Activated naive CD4-positive, alpha-beta T cell treated with anti-CD3 and anti-CD28 coated beads, Interleukin-2, amount 50 U/mL, for 16 hours (primary cell): Measurements from ENCODE around the gene MAP3K9.

ENCODE experiments used
- DNase-seq: peaks from one replicate; pipeline ENCODE4 v3.0.0-alpha.2; 2020

MAP3K9 gene

DNA sequence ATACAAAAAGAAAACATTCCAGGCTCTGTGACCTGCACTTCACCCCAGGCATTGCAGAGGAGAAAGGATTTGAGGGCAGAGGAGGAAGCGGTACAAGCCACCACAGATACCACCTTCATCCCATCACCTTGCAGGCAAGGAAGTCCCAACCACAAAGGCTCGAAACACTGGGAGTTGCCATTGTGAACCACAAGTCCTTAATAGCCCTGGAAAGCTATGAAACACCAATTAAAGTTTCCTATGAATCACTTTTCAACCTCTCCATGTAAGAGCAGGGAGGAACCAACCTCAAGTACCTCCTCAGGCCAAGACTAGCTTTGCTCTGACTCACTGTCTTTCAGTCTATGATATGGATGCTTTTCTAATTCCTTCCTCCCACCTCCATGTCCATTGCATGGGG, 27.0 kb downstream of the MAP3K9 start:
- no peak for DNase-seq

DNA sequence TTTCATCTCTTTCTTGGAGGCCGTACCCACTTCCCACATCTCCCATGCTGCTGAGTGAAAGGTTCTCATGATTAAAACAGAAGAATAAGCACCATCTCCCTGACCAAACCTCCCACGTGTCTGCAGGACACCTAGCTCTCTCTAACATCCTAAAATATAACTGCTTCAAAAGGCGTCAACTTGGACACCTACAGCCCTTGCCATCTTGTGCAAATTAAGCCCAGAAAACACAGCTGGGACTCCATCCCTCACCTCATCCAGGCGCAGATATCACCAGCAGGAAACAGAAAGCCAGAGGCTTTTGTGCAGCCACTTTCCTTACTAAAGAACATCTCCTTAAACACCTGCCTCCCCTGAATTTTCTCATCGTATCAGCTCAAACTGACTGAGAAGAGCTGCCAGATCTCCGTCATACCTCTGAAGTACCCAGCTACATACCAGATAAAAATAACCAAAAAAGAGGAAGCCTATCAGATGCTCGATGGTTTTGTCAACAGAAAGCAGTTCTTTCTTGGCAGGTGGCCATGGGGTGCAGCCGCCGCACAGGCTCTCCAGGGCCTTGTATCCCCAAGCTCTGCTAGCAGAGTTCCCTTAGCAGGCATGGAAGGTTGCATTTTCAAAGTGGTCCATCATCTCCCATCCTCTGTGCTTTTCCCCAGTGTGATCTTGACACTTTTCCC, 28.8 kb downstream of the MAP3K9 start:
- no peak for DNase-seq

DNA sequence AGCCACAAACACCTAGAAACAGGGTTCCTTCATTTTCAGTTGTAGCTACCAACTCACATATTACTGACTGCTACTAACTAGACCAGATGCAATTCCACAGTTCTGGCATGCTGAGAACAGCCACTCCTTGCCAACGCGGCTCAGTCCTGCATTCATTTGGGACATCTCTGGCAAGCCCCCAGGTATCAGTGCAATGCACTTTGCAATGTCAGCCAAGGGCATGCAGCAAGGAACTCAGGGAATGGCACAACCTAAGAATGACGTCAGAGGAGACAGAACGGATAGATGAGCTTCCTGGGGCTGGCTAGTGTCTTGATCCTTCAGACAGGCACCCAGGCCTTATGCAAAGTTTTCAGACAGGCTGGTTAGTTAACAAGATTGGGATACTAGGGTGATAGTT, 29.6 kb downstream of the MAP3K9 start:
- no peak for DNase-seq

DNA sequence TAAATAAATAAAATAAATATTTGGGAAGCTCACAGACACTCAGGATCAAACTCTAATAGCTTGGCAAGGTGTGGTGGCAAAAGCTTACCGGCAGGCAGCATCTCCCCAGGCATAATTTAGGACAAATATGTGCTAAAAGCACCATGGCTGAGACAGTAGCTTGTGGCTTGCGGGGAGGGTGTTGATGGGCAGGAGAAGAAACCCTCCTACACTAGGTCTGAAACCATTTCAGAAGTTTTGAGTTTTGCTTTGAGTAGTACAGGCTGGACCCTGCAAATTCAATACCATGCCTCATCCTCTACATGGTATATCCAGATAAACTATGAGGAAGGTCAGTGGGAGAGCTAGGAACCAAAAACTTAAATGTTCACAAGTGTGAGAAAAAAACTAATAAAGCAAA, 33.1 kb downstream of the MAP3K9 start:
- no peak for DNase-seq

DNA sequence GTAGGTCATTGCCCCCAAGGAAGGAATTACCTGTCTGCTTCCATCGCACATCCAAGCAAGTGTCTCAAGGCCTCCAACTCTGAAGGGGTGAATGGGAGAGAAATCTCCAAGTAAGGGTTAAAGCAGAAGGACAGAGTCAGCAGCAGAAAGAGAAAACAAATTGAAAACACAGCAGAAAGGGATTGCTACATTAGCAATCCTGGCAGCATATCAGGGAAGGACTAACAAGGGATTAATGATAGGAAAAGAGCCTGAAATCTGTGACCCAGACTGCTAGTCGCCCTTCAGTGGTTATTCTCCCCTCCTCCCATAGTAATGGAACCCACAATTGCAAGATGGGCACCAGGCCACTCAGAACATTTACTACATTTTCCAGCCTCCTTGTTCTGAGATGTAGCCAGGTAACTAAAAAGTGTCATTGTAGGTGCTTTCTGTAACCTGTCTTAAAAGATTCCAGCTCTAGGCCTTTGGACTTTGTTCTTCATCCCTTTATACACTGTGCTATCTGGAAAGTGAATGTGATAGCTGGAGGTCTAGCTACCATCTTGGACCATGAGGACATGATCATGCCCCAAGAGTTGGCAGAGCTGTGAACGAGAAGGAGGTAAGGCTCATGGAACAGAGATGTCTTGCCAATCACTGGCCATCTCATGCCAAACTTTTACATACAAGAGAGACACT, 36.0 kb downstream of the MAP3K9 start:
- DNase-seq: no peak

DNA sequence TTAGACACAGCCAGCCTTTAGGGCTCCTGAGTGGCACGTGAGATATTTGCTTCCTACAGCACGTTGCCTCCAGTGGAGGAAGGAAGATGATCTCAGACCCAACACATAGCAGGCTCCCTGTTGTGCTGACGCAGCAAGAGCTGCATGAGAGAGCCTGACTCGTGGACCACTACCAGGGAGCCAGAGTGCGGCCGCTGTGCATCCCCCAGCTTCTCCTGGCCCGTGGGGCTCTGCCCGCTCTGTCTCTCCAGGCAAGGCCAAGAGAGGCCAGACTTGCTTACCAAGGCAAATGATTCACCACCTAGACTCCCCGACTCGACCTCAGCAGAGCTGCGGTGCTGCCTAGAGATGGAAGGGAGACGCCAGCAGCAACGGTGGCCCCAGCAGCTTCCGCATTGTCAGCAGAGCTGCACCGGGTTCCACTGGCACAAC, 37.5 kb downstream of the MAP3K9 start:
- DNase-seq: no peak

DNA sequence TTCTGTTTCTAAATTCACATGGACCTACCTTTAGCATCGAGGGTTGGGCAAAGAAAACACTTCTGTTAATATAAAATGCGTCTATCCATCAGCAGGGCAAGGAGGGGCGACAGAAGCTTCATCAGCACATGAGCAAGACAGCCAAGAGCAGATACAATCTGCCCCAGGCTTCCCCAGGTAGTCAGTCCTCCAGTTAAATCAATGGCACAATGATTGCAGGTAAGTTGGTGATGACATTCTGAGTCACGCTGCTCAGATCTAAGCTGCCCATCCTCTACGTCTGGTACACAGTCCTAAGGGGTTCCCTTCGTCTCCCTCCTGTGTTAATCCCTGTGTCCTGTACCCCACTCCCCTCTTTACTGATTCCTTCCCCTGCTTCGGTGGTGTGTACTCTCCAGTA, 38.8 kb downstream of the MAP3K9 start:
- no peak for DNase-seq

DNA sequence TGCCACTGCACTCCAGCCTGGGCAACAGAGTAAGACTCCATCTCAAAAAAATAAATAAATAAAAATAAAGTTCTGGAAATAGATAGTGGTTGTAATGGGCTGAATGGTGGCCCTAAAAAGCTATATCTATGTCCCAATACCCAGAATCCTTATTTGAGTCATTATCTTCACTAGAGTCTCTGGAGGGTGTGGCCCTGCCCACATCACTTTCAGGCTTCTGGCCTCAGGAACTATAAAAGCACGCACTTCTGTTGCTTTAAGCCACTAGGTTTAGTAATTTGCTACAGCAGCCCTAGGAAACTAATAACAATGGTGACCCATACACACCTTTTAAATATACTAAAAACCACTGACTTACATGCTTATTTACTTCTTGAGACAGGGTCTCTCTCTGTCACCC, 49.9 kb downstream of the MAP3K9 start:
- no peak for DNase-seq

DNA sequence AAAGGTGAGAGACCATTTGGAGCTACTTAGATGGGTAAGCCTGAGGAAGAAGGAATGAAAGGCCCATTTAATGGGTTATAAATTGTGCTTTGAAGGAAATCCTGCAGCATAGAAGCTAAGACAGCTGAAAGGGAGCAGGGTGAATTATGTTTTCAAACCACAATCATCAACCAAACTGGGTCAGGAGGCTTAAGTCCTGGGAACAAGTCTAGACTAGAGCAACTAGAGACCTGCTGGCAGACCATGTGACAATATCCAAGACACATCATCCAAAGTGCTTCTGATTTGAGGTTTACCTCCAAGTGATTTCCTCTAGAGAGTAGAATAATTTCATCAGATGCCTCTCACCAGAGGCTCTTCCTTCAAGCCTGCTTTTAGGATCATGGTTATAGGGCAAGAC, 53.7 kb downstream of the MAP3K9 start:
- no peak for DNase-seq

DNA sequence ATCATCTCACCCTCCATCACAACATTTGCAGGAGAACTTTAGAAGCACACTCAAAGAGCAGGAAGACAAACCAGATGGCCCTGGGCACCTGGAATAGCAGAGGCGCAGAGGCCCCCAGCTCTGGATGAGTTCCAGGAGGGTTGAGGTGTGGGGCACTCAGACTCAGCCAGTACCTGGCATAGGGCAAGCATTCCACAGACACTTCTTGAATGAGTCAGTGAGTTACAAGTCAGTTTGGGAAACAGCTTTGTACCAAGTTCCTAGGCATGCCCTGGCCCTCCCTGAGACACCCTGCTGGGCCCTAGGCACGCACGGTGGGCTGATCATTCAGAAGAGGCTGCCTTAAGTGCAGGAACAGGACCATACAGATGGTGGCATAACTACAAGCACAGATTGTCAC, 54.3 kb downstream of the MAP3K9 start:
- DNase-seq: no peak

DNA sequence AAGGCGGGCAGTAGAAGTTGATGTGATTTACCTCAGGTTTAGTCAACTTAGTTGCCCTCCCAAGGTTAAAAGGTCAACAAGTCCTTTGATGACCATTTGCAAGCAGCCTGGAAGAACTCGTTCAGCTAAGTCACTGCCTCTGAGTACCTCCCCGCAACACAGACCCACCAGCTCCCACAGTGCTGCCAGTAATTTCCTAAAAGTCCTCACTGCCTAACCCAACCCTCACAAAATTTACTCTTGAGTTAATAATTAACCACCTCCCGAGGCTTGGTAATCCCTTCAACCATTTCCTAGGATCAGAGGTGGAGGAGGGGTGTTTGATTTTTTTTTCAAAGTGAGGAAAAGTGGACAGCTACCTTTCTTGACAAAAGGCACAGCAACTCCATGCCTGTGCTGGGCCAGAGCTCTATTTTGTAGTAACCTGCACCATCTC, 55.8 kb downstream of the MAP3K9 start:
- DNase-seq: no peak

DNA sequence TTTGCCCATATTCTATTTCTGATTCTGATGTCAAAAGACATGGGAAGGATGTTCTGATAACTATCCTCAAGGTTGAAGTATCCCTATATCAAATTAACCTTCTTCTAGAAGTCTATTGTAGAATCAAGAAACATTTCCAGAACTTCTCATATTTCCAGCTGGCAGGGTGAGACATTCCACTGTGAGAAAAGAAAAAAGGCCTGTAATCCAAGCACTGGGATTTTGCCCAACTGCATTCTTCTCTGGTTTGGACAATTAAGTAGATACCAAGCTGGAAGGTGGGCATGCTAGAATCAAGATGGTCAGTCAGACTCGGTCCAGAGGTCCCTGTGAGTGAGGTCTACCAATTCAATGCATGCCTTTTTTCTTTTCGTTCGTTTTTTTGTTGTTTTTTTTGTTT, 60.9 kb downstream of the MAP3K9 start:
- no peak for DNase-seq

DNA sequence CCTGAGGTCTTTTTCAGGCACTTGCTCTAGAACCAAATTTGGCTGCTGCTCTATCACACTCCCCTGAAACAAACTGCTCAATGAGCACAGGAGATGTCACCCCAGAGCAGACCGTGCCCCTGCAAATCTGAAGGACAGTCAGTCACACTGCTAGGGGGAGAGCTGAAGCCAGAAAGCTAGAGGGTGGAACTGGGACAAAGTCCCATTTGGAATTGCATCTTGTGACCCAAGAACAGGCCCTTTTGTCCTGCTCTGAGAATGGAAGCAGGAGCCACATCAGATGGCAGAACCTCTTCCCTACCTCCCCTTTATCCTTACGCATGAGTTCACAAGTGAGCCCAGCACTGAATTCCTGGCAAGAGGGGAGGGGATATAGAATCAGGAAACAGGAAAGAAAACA, 64.7 kb downstream of the MAP3K9 start:
- DNase-seq: no peak

DNA sequence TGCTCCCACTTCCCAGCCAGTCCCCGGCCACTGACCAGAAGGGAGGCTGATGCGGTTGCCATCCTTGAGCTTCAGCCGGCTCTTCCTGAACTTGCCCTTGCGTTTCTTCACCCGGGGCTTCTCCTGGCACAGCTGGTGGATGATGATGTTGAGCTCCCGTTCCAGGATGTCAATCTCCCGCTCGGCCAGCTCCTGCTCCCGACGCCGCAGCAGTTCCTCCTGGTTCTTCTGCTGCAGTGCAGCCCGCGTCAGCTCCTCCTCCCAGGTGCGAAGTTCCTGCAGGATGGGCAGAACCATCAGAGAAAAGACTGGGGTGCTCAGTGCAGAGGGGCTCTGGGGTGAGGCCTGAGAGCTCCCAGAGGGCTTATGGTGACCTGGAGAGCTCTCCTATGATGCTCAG, 67.0 kb downstream of the MAP3K9 start:
- no peak for DNase-seq

DNA sequence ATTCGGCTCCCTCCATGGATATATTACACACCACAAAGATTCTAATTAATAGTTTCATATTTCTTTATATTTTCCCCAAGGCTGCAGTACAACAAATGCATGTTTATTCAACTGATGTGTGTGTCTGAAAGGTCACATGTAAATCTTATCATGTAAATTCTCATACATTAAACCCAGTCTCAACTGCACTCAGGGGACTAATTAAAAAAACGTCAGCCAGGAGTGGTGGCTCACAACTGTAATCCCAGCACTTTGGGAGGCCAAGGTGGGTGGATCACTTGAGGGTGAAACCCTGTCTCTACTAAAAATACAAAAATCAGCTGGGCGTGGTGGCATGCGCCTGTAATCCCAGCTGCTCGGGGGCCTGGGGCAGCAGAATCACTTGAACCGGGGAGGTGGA, 67.8 kb downstream of the MAP3K9 start:
- DNase-seq: no peak

DNA sequence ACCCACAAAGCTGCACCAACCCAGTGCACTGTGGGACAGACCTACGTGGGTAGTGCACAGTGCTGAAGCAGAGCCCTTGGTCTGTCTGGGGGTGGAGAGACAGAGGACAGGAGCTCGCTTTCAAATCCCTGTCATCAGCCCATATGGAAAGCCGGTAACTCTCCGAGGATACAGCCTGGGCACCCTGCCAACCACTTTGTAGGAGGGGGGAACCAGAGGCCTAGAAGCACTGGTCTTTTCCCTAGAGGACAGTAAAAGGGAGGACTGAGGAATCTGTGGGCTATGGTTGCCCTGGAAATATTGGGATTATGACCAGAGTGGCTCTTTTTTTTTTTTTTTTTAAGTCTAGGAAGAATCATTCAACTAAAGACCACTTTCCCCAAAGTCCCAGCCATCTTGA, 74.3 kb downstream of the MAP3K9 start:
- DNase-seq: no peak

DNA sequence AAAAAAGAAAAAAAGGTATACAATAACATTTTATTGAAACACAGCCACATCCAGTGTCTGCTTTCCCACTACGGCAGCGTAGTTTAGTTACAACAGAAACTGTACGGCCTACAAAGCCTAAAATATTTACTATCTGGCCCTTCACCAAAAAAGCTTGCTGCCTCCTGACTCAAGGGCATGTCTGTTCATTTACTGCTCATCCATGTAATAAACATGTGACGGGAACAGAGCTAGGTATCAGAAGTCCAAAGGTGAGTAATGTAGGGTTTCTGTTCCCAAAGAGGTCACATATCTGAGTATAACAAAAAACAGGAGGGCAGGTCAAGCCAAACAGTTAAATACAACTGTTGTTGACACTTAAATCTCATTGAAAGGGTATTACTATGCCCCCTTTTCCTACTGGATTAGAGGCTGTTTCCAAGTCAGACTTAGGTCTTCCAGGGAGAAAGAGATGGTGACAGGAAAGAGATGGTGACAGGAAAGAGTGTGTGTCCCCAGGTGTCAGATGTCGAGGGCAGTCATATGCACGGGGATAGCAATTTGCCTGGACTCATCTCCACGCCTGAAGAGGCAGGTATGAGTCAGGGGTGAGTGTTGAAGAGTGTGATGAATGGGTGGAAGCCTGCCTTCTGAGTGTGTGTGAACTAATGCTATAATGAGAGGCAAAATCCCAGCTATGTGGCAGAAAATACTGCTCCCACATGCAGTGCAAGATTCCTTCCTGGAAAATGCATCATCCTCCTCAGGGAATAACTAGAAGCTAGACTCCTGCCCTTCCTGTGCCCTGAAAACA, 77.7 kb downstream of the MAP3K9 start:
- no peak for DNase-seq

DNA sequence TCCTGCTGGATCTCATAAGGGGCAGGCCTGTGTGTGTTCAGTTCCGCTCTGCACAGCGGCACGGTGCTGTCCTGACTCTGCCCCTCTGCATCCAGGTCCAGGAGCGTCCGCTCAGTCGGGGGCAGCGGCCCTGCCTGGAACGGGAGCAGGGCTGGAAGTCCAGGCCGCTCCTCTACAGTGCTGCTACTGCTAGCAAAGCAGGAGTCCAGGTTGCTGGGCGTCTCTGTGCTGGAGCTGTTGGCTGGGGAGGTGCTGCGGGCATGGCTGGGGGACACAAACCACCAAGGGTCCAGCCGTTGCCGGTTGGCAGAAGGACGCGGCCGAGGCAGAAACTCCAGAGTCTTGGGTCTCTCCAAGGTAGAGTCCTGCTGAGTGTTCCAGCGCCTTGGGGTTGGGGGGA, 78.9 kb downstream of the MAP3K9 start:
- DNase-seq: no peak

DNA sequence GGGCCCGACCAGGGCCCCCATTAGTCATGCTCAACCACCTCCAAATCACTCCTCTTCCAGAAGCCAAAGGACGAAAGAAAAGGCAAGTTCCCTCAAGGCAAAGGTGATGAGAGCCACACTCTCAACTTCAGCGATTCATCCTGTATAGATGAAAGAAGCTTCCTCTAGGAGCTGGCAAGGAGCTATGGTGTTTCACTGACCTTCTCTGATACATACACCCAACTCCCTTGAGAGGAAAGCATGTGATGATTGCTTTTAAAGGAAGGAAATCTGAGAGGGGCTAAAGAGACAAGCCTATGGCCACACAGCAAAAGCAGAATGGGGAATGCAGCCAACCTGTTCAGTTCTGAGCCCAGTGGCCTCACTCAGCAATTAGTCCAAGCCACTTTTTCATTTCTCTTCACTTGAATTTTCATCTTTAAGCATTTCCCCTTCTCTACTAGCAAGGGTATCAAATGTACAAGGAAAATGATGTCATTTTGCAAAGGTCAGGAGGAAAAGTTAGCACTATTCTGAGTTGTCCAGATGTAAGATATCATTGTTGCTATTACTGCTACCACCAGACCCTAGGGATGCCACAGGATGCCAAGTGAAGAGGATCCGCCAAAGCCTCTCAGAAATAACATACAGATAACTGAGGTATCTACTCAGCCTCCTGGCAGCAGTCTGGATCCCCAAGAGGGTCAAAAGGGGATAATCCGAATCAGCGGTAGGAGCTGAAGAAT, 82.5 kb downstream of the MAP3K9 start:
- DNase-seq: no peak

DNA sequence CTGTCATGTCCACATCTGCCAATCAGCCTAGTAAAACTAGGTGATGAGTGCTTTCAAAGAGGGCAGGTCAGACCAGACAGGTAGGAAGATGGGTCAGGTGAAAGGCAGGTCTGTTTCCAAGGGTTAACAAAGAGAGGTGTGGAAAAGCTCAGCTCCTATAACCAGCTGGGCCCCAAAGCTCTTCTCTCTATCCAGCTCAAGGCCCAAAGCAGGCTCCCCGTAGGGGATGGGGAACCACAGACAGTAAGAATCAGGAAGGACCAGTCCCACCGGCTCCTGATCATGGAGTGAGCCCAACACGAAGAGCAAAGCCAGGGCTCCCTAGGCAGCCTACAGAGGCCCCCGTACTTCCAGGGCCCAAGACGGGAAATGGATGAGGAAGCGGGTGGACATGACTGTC, 84.4 kb downstream of the MAP3K9 start:
- no peak for DNase-seq

DNA sequence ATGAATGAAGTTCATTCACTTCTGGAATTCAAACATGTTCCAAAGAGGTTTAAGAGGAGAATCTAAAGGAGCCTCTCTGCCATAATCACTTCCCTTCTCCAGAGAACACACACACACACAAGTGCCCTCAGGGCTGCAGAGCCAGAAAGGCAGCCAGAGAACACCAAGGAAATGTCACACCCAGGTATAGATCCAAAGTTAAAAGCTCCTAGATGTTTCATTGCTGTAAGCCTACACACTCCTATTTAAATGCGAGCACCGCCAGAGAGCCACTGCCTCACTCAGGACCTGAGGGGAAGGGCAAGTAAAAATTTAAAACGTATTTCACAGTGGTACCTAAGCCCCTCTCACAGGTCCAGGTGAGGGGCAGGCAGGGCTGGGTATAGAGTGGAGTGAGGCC, 85.2 kb downstream of the MAP3K9 start:
- no peak for DNase-seq

DNA sequence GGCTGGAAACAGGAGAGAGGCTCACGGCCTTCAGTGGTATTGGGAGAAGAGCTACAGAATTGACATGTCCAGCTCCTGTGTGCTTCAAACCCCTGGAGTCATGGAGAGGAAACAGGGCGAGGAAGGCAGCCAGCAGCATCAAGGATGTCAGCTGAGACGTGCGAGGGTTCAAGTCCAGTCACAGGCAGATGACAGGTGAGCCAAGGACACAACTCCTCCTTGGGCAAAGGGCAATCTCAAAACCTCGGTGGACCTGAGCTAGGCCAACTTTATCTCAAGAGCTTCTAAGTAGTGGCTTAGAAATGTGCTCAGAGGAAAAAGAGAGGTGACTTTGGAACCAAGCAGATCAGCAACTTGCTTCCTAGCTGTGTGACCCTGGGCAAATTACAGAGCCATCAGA, 86.0 kb downstream of the MAP3K9 start:
- DNase-seq: no peak

DNA sequence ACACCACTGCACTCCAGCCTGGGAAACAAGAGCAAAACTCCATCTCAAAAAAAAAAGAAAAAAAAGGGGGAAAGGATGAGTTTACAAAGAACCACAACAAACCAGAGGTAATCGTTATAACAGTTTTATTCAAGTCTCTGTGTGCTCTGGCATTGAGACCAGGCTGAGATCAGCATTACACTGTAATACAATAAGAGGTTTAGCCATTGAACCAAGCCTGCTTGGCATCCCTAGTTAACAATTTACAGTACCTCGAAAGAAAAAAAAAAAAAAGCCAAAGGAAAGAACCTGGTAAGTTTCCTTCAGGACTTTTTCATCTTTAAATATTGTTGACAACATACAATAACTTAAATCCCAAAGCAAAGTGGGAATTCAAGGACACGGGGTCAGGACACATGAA, 86.9 kb downstream of the MAP3K9 start:
- DNase-seq: no peak

DNA sequence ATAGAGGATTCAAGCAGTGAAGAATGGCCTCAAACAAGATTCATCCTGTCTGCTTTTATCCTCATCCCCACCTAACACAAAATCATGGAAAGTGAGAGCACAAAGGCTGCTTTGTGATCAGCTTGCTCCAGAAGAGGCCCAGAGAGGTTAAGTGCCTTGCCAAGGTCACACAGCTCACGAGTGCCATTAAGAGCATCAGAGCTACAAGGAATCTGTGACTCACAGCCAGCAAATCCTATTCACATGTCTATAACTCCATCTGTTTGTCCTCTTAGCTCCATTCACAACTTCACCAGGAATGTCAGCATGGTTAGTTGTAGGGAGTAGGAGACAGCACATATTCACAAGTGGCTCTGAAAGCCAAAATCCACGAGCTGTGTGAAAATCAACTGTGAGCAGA, 87.8 kb downstream of the MAP3K9 start:
- no peak for DNase-seq
